ENCODE measurements around the gene UGDH. TPM values are rescaled to one million over a fixed set of nuclear protein-coding genes. Genes with fewer than 3 reads are reported as not detected.

Gene UGDH
- total and polyA plus RNA-seq, 10 of the 15 experiments (the other 5 are each of a cell fraction or from before 2014, with no cell fraction given) = 11.1 to 60.3 (median 26.8) TPM

- 88% methylated on average over 11 of the region's 11 CpGs for WGBS (ENCODE audit: insufficient coverage, insufficient replicate concordance, low lambda C conversion rate, missing lambda C conversion rate)
- no peak overlapping the region for H3K27ac ChIP-seq (ENCODE audit: control insufficient read depth, insufficient read depth)
- RAD21 ChIA-PET (ENCODE audit: unreplicated experiment) = no interaction called here
- no peak overlapping the region for H3K4me3 ChIP-seq
- FAIRE-seq (no peak), DNase-seq (ENCODE audit: low read depth, low spot score) (no peak), ATAC-seq (no peak)
- no peak overlapping the region for H3K9ac ChIP-seq (ENCODE audit: control insufficient read depth, insufficient read depth, low read length)
- POLR2A ChIA-PET = no interaction called here
- SMC1A ChIA-PET (ENCODE audit: uncharacterized antibody, unreplicated experiment) = interaction anchor here (1.3 kb wide), 1 partner anchor 96 kb away, joined by 4 read pairs; no protein-coding TSS in a partner anchor
- H4K20me1 ChIP-seq (ENCODE audit: control insufficient read depth, insufficient read depth) = peaks cover 7% of the 10 kb centered on the region
- peaks cover 2% of the 10 kb centered on the region; the same call in 1 of the 2 replicates for H3K4me1 ChIP-seq (ENCODE audit: control insufficient read depth, insufficient read depth, low read length)
- no TSS peak for BruUV-seq (replicated peaks)
- peaks cover 6 to 53% of the 10 kb centered on the region in 2 experiments for H3K36me3 ChIP-seq (ENCODE audit: control insufficient read depth in 2 of 2, insufficient read depth in 2 of 2, low read length in 1 of 2)
- H3K79me2 ChIP-seq (ENCODE audit: control insufficient read depth, insufficient read depth, low read length) = peaks cover 32% of the 10 kb centered on the region
- H3K27me3 ChIP-seq (replicated peaks in 1 of 2; ENCODE audit: control insufficient read depth in 2 of 2, insufficient read depth in 2 of 2, low read length in 1 of 2) = no peaks in the 10 kb centered on the region
- no peak overlapping the region for H2AFZ ChIP-seq (ENCODE audit: control insufficient read depth, low read depth, low read length)
- H3K4me2 ChIP-seq (ENCODE audit: control insufficient read depth, insufficient read depth) = no peak overlapping the region
- in situ Hi-C loops (cut with MboI) = no loop called here
- CTCF ChIA-PET = interaction anchor here (0.9 kb wide), 1 partner anchor 693 kb away, joined by 3 read pairs; no protein-coding TSS in a partner anchor
- H3K9me3 ChIP-seq (replicated peaks; ENCODE audit: control insufficient read depth, insufficient read depth, low read length) = no peaks in the 10 kb centered on the region
- intact Hi-C loops (cut with micrococcal nuclease; ENCODE audit: unreplicated experiment) = no loop called here
- TF ChIP-seq ZBED1 (IDR thresholded peaks at IDR 0.05; ENCODE audit: borderline replicate concordance) = no peak
- TF ChIP-seq POLR2AphosphoS5 (IDR thresholded peaks at IDR 0.05; ENCODE audit: low read length) = peak; percentile 69; the same call in 1 of the 2 replicates
- no peak for TF ChIP-seq KLF5 (IDR thresholded peaks at IDR 0.05; ENCODE audit: partially characterized antibody)
- TF ChIP-seq PML (IDR thresholded peaks at IDR 0.05; ENCODE audit: low read length) = 0 out of 2 replicates have a peak, but pooled peaks have one; percentile 6
- TF ChIP-seq RELB (IDR thresholded peaks at IDR 0.05; ENCODE audit: low read depth) = no peak
- TF ChIP-seq SMAD5 (IDR thresholded peaks at IDR 0.05; ENCODE audit: low read depth) = peak; percentile 65; the same call in 1 of the 2 replicates
- no peak for TF ChIP-seq NR2C1 (IDR thresholded peaks at IDR 0.05)
- peak; percentile 10; the same call in 1 of the 2 replicates for TF ChIP-seq FOXM1 (IDR thresholded peaks at IDR 0.05; ENCODE audit: low read depth, low read length)
- no peak for TF ChIP-seq ZNF384 (IDR thresholded peaks at IDR 0.05; ENCODE audit: borderline replicate concordance, low read depth, low read length)
- TF ChIP-seq POLR2A (IDR thresholded peaks at IDR 0.05; ENCODE audit: low read depth, low read length) = peak; percentile 47
- no peak for TF ChIP-seq BCL3 (IDR thresholded peaks at IDR 0.05; ENCODE audit: borderline replicate concordance, insufficient read depth, low read depth, low read length, poor library complexity, severe bottlenecking)
These were observed 74.2 kb downstream of the UGDH start for GRCh38 chr4:39452860-39453587.

All from GM12878 (cell line).